ENCODE data around the gene TLDC2.
"Not testable (repeated sequence)": the region's sequence is repeated elsewhere in the genome, so short reads cannot be mapped to it uniquely, and the experiment has no call there.

Gene TLDC2

GRCh38 chr20:36875702-36876472 is at the start of gene TLDC2:
TLDC2 (plus strand) TSS chr20:36876138; CDS start chr20:36876175, 37 bp downstream.
- DNase-seq (ENCODE audit: low read depth): no peak

GRCh38 chr20:36826554-36827244 is 49.2 kb upstream of the TLDC2 start:
- DNase-seq (ENCODE audit: low read depth): no peak

- peak; percentile 83 for DNase-seq (ENCODE audit: low read depth)
Measured at GRCh38 chr20:36827541-36828279, 48.2 kb upstream of the TLDC2 start.

- peak; percentile 76 for DNase-seq (ENCODE audit: low read depth)
Measured at GRCh38 chr20:36830791-36831691, 44.9 kb upstream of the TLDC2 start.

- peak; percentile 11 for DNase-seq (ENCODE audit: low read depth)
Measured at GRCh38 chr20:36832791-36833190, 43.1 kb upstream of the TLDC2 start.

- peak; percentile 88 for DNase-seq (ENCODE audit: low read depth)
Measured at GRCh38 chr20:36833275-36834020, 42.5 kb upstream of the TLDC2 start.

GRCh38 chr20:36835025-36835424 is 40.9 kb upstream of the TLDC2 start:
- DNase-seq (ENCODE audit: low read depth): no peak

- peak; percentile 95 for DNase-seq (ENCODE audit: low read depth)
Measured at GRCh38 chr20:36835453-36836198, 40.3 kb upstream of the TLDC2 start.

- DNase-seq (ENCODE audit: low read depth): peak; percentile 77
Measured at GRCh38 chr20:36836591-36837269, 39.2 kb upstream of the TLDC2 start.

- DNase-seq (ENCODE audit: low read depth): not testable (repeated sequence)
Measured at GRCh38 chr20:36838376-36838775, 37.6 kb upstream of the TLDC2 start.

GRCh38 chr20:36839150-36839549 is 36.8 kb upstream of the TLDC2 start:
- DNase-seq (ENCODE audit: low read depth): no peak

GRCh38 chr20:36841030-36841429 is 34.9 kb upstream of the TLDC2 start:
- DNase-seq (ENCODE audit: low read depth): not testable (repeated sequence)

GRCh38 chr20:36845288-36845971 is 30.5 kb upstream of the TLDC2 start:
- no peak for DNase-seq (ENCODE audit: low read depth)

- peak; percentile 98 for DNase-seq (ENCODE audit: low read depth)
Measured at GRCh38 chr20:36847009-36847709, 28.8 kb upstream of the TLDC2 start.

- peak; percentile 65 for DNase-seq (ENCODE audit: low read depth)
Measured at GRCh38 chr20:36847710-36848040, 28.3 kb upstream of the TLDC2 start.

GRCh38 chr20:36848078-36848660 is 27.8 kb upstream of the TLDC2 start:
- peak; percentile 93 for DNase-seq (ENCODE audit: low read depth)

GRCh38 chr20:36848677-36849076 is 27.3 kb upstream of the TLDC2 start:
- no peak for DNase-seq (ENCODE audit: low read depth)
